Fibroblast of lung (primary cell): ENCODE data around the gene CABP4.
"Not testable (repeated sequence)": the region's sequence is repeated elsewhere in the genome, so short reads cannot be mapped to it uniquely, and the experiment has no call there.

Experiments used
- CTCF ChIP-seq, 2 donors: IDR thresholded peaks in 1 of 2; conservative IDR thresholded peaks in 1 of 2; 1 replicate in 1 of 2; 2 replicates in 1 of 2; pipeline ENCODE4 v1.5.1; 2011 to 2012; ENCODE audit warnings: low read length in 2 of 2, control low read depth in 1 of 2, inconsistent platforms in 1 of 2, low read depth in 1 of 2, mild to moderate bottlenecking in 1 of 2
- EZH2 ChIP-seq: IDR thresholded peaks from 2 replicates; pipeline ENCODE4 v1.5.1; 2012; ENCODE audit warnings: low read length, control low read depth, mild to moderate bottlenecking; ENCODE audit errors: missing control alignments

GRCh38 chr11:67427364-67427859 lies 27.7 kb upstream of the CABP4 start:
- not testable (repeated sequence) for TF ChIP-seq CTCF (conservative IDR thresholded peaks at IDR 0.05 in 1 of 2, IDR thresholded peaks at IDR 0.05 in 1 of 2; ENCODE audit: low read depth in 1 of 2, low read length in 2 of 2); EZH2
